ENCODE data around the gene FAM241B. TPM values are rescaled to one million over a fixed set of nuclear protein-coding genes. Genes with fewer than 3 reads are reported as not detected.

Gene FAM241B
- total RNA-seq, 1 experiment from 2014 or later: 24.9 TPM

GRCh38 chr10:69655868-69656555, 26.0 kb downstream of the FAM241B start:
- BruUV-seq (replicated peaks): no TSS peak
- intact Hi-C loops (cut with micrococcal nuclease; ENCODE audit: unreplicated experiment): no loop called here
- Histone ChIP-seq H3K4me3 (ENCODE audit: low read depth, low read length) (no peak overlapping the region), H3K4me1 (no peaks in the 10 kb centered on the region), H3K27me3 (replicated peaks; ENCODE audit: control insufficient read depth, insufficient read depth, low read length) (no peaks in the 10 kb centered on the region; the same call in 1 of the 2 replicates), H3K9me3 (peaks cover 6% of the 10 kb centered on the region), H3K36me3 (ENCODE audit: control insufficient read depth, insufficient read depth, low read length) (no peaks in the 10 kb centered on the region)
- Mint-ChIP-seq H3K36me3 (ENCODE audit: insufficient read depth, unreplicated experiment) (no peaks in the 10 kb centered on the region), H3K27me3 (ENCODE audit: insufficient read depth, unreplicated experiment) (peaks cover 20% of the 10 kb centered on the region), H3K27ac (ENCODE audit: unreplicated experiment) (no peak overlapping the region), H3K9me3 (ENCODE audit: unreplicated experiment) (no peaks in the 10 kb centered on the region), H3K4me3 (ENCODE audit: unreplicated experiment) (no peak overlapping the region), H3K4me1 (ENCODE audit: low read depth, unreplicated experiment) (no peaks in the 10 kb centered on the region)
- no peak for DNase-seq
- POLR2A ChIA-PET: interaction anchor here (0.5 kb wide), 1 partner anchor 241 kb away, joined by 3 read pairs; no protein-coding TSS in a partner anchor
- CTCF ChIA-PET: no interaction called here
- TF ChIP-seq CTCF (IDR thresholded peaks at IDR 0.05; ENCODE audit: insufficient read depth in 1 of 2, low read depth in 1 of 2, low read length in 1 of 2, severe bottlenecking in 1 of 2, unreplicated experiment in 1 of 2): no peak

GRCh38 chr10:69656742-69657269, 26.8 kb downstream of the FAM241B start:
- intact Hi-C loops (cut with micrococcal nuclease; ENCODE audit: unreplicated experiment): no loop called here
- CTCF ChIA-PET: interaction anchor here (1.0 kb wide), 1 partner anchor 133 kb away, joined by 3 read pairs; no protein-coding TSS in a partner anchor
- no peak overlapping the region for H3K27ac Mint-ChIP-seq (ENCODE audit: unreplicated experiment)
- TF ChIP-seq CTCF (IDR thresholded peaks at IDR 0.05; ENCODE audit: insufficient read depth in 1 of 2, low read depth in 1 of 2, low read length in 1 of 2, severe bottlenecking in 1 of 2, unreplicated experiment in 1 of 2): no peak
- Histone ChIP-seq H3K4me1 (no peaks in the 10 kb centered on the region), H3K9me3 (peaks cover 6% of the 10 kb centered on the region), H3K4me3 (ENCODE audit: low read depth, low read length) (no peak overlapping the region), H3K36me3 (ENCODE audit: control insufficient read depth, insufficient read depth, low read length) (no peaks in the 10 kb centered on the region), H3K27me3 (replicated peaks; ENCODE audit: control insufficient read depth, insufficient read depth, low read length) (no peaks in the 10 kb centered on the region; the same call in 1 of the 2 replicates)
- peaks cover 23% of the 10 kb centered on the region for H3K27me3 Mint-ChIP-seq (ENCODE audit: insufficient read depth, unreplicated experiment)
- no TSS peak for BruUV-seq (replicated peaks)
- no peaks in the 10 kb centered on the region for H3K36me3 Mint-ChIP-seq (ENCODE audit: insufficient read depth, unreplicated experiment)
- POLR2A ChIA-PET: no interaction called here
- no peak for DNase-seq
- H3K9me3 Mint-ChIP-seq (ENCODE audit: unreplicated experiment): no peaks in the 10 kb centered on the region
- H3K4me3 Mint-ChIP-seq (ENCODE audit: unreplicated experiment): no peak overlapping the region
- no peaks in the 10 kb centered on the region for H3K4me1 Mint-ChIP-seq (ENCODE audit: low read depth, unreplicated experiment)

- no peaks in the 10 kb centered on the region; the same call in 1 of the 2 replicates for H3K27me3 ChIP-seq (replicated peaks; ENCODE audit: control insufficient read depth, insufficient read depth, low read length)
- BruUV-seq (replicated peaks): no TSS peak
- POLR2A ChIA-PET: no interaction called here
- H3K9me3 Mint-ChIP-seq (ENCODE audit: unreplicated experiment): no peaks in the 10 kb centered on the region
- peaks cover 6% of the 10 kb centered on the region for H3K9me3 ChIP-seq
- intact Hi-C loops (cut with micrococcal nuclease; ENCODE audit: unreplicated experiment): no loop called here
- no peaks in the 10 kb centered on the region for H3K36me3 Mint-ChIP-seq (ENCODE audit: insufficient read depth, unreplicated experiment)
- H3K4me1 Mint-ChIP-seq (ENCODE audit: low read depth, unreplicated experiment): no peaks in the 10 kb centered on the region
- no peak for DNase-seq
- no peaks in the 10 kb centered on the region for H3K36me3 ChIP-seq (ENCODE audit: control insufficient read depth, insufficient read depth, low read length)
- H3K4me3 ChIP-seq (ENCODE audit: low read depth, low read length): no peak overlapping the region
- H3K4me1 ChIP-seq: no peaks in the 10 kb centered on the region
- H3K27ac Mint-ChIP-seq (ENCODE audit: unreplicated experiment): no peak overlapping the region
- TF ChIP-seq CTCF (IDR thresholded peaks at IDR 0.05; ENCODE audit: insufficient read depth in 1 of 2, low read depth in 1 of 2, low read length in 1 of 2, severe bottlenecking in 1 of 2, unreplicated experiment in 1 of 2): no peak
- H3K4me3 Mint-ChIP-seq (ENCODE audit: unreplicated experiment): no peak overlapping the region
- CTCF ChIA-PET: interaction anchor here (1.0 kb wide), 2 partner anchors 84 to 132 kb away, joined by 3 to 16 read pairs; partner anchors contain the start of gene NEUROG3
- H3K27me3 Mint-ChIP-seq (ENCODE audit: insufficient read depth, unreplicated experiment): peaks cover 28% of the 10 kb centered on the region
Observed at GRCh38 chr10:69657430-69657829, 27.4 kb downstream of the FAM241B start.

Data from Caco-2 (cell line).